Lower leg skin (tissue), 3 donors: ENCODE data around the gene SIX5.

Source experiments
- POLR2A ChIP-seq, 2 donors: fragments of 450-650 bp; IDR thresholded peaks; one replicate each; pipeline ENCODE4 v1.6.1; 2016 to 2017; ENCODE audit warnings: antibody characterized with exemption in 2 of 2, mild to moderate bottlenecking in 1 of 2, moderate library complexity in 1 of 2
- TF ChIP-seq, protein P1 (sequence below), 3 donors: fragments of 450-650 bp; IDR thresholded peaks; one replicate each; pipeline ENCODE4 v1.5.1; 2016; ENCODE audit warnings: antibody characterized with exemption in 3 of 3, mild to moderate bottlenecking in 3 of 3, moderate library complexity in 2 of 3

- TF ChIP-seq, protein P1, sequence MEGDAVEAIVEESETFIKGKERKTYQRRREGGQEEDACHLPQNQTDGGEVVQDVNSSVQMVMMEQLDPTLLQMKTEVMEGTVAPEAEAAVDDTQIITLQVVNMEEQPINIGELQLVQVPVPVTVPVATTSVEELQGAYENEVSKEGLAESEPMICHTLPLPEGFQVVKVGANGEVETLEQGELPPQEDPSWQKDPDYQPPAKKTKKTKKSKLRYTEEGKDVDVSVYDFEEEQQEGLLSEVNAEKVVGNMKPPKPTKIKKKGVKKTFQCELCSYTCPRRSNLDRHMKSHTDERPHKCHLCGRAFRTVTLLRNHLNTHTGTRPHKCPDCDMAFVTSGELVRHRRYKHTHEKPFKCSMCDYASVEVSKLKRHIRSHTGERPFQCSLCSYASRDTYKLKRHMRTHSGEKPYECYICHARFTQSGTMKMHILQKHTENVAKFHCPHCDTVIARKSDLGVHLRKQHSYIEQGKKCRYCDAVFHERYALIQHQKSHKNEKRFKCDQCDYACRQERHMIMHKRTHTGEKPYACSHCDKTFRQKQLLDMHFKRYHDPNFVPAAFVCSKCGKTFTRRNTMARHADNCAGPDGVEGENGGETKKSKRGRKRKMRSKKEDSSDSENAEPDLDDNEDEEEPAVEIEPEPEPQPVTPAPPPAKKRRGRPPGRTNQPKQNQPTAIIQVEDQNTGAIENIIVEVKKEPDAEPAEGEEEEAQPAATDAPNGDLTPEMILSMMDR (IDR thresholded peaks at IDR 0.05), result no peak
- no peak for TF ChIP-seq POLR2A (IDR thresholded peaks at IDR 0.05)
Measured at GRCh38 chr19:45780146-45780447, 11.0 kb upstream of the SIX5 start.
